HG02588 (cell line): ENCODE results near the gene OR52N4.
"Not testable (repeated sequence)": the region's sequence is repeated elsewhere in the genome, so short reads cannot be mapped to it uniquely, and the experiment has no call there.

Experiments
- ATAC-seq: cut with Tn5 transposase; IDR thresholded peaks from one replicate; pipeline ENCODE4 v1.9.1; 2021; ENCODE audit warnings: mild to moderate bottlenecking, moderate library complexity; ENCODE audit not compliant: unreplicated experiment

OR52N4 gene

GRCh38 chr11:5753943-5754342, at the start of gene OR52N4:
OR52N4 (plus strand) TSS chr11:5754243; CDS start chr11:5754741, 498 bp downstream.
- no peak for ATAC-seq

- ATAC-seq = no peak
Measured at GRCh38 chr11:5705688-5706087, 48.4 kb upstream of the OR52N4 start.

GRCh38 chr11:5712507-5712906, 41.5 kb upstream of the OR52N4 start:
- no peak for ATAC-seq

DNA sequence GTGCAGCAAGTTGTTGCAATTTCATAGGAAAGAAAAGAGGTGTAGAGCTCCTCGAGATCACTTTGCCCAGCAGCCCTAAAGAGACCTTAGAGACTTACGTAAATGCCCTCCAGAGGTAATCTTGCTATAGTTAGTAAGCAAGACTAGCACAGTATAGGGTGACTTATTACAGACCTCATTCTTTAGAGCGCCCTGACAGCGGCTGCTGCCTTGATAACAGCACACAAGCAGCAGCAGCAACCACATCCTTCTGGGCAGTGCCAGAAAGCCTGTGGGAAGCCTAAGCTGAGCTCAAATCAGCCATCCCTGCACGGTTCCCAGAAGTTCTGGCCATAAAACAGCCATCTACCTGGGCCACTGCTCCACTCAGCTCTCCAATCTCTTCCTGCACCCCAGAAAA, 40.3 kb upstream of the OR52N4 start:
- ATAC-seq = no peak

DNA sequence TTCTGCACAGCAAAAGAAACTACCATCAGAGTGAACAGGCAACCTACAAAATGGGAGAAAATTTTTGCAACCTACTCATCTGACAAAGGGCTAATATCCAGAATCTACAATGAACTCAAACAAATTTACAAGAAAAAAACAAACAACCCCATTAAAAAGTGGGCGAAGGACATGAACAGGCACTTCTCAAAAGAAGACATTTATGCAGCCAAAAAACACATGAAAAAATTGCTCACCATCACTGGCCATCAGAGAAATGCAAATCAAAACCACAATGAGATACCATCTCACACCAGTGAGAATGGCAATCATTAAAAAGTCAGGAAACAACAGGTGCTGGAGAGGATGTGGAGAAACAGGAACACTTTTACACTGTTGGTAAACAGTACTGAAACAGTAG, 37.5 kb upstream of the OR52N4 start:
- ATAC-seq = not testable (repeated sequence)

- no peak for ATAC-seq
Measured at GRCh38 chr11:5719703-5720495, 34.1 kb upstream of the OR52N4 start.

DNA sequence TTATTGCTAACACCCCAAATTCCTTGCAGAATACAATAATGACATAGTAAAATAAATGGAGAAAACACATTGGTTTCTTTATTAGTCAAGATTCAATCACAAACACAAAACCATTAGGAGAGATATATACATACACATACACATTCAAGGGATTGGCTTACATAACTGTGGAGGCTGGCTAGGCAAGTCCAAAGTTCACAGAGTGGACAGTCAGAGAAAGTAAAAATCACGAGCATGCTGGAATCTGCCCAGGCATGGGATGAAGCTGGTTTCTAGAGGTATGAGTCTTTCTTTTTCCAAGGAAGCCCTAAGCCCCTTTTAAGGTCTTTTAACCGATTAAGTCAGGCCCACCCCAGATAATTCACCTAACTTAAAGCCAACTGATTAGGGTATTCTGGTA, 31.4 kb upstream of the OR52N4 start:
- no peak for ATAC-seq

GRCh38 chr11:5726351-5726750, 27.7 kb upstream of the OR52N4 start:
- ATAC-seq = no peak

DNA sequence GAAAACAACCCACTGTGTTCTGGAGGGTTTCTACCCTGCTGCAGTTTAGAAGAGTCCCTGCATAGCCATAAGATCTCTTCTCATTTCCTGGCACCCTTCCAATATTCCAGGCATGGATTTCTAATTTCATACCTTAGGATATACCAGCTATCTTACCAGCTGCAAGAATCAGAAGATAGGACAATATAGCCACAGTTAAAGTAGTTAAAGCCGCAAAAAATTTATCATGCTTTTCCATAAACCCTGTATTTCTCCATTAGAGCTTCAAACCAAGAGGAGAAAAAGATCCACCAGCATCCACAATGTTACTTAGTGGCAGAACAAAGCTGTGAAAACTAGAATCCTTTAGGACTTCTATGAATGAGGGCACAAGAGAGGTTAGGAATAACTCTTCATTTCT, 26.4 kb upstream of the OR52N4 start:
- ATAC-seq = no peak

DNA sequence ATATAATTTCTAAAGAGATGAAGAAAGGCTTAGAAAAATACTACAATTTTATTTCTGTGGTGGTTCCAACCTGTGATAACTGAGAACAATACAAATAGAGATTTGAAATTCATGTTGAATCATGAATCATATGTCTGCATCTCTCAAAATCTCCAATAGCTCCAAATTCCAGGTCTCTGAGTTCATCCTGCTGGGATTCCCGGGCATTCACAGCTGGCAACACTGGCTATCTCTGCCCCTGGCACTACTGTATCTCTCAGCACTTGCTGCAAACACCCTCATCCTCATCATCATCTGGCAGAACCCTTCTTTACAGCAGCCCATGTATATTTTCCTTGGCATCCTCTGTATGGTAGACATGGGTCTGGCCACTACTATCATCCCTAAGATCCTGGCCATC, 17.6 kb upstream of the OR52N4 start, which contains the start of gene OR56B1:
OR56B1 (plus strand) TSS at position 53 of the 400 bp plus-strand sequence; CDS start at position 122, 69 bp downstream.
- ATAC-seq = no peak

GRCh38 chr11:5737091-5737490, 17.0 kb upstream of the OR52N4 start:
- no peak for ATAC-seq

DNA sequence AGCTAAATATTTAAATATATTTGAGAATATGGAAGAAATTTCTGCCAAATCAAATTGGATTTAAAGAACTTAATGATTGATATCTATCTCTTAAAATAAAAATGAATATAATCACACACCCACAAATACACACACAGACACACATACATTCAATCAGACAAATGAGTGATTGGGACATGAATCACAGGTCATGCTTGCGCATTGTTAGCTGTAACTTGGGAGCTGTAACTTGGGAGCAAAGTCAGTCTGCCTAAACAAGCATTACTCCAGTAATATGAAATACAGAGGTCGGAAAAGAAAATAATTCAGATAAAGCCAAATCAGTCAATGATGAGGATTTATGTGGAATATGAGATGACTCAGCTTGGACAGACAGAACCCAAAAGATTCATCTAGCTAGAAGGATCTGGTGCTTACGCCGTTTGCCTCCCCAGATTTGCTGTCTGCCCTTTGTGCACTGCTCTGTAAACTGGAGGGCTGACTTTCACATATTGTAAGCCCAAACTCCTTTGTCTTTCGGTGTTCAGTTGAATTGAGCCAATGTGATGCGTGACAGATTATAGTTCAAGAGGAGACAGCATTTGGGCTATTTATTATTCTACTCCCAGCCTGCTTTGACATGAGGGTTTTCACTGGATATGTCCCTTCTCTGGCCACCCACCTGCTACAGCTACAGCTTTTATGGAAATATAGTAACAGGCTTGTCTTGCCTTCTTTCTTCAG, 16.2 kb upstream of the OR52N4 start:
- ATAC-seq = no peak

- no peak for ATAC-seq
Measured at GRCh38 chr11:5738431-5738830, 15.6 kb upstream of the OR52N4 start.

GRCh38 chr11:5746614-5747013, 7.4 kb upstream of the OR52N4 start:
- ATAC-seq = no peak

DNA sequence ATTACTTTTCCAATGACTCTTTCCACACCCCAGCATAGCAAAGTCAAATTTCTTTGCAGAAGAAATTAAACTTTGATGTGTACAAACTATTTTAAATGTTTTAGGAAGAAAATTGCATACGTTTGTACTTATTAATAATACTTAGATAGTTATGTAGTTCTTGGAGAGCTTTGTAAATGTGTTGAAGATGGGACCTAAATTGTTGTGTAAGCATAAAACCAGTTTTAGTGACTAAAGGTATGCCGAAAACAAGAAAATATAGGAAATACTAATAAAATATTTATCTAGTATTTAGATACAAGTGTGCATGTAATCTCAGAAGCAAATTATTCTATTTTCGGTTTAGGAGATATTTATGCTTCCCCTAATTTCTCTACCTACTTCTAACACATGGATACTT, 4.2 kb upstream of the OR52N4 start:
- no peak for ATAC-seq

DNA sequence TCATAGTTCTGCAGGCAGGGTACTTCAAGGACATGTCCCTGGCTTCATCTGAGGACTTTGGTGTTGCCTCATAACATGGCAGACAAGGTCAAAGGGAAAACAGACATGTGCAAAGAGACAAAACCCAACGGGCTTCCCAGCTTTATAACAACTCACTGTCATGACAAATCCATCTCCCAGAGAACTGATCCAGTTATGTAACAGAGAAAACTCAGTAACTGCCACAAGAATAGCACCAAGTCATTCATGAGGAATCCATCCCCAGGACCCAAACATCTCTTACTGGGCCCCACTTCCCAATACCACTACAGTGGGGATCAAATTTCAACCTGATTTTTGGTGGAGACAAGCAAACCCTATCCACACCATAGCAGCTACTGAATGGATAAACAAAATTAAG, 13.0 kb downstream of the OR52N4 start:
- no peak for ATAC-seq

DNA sequence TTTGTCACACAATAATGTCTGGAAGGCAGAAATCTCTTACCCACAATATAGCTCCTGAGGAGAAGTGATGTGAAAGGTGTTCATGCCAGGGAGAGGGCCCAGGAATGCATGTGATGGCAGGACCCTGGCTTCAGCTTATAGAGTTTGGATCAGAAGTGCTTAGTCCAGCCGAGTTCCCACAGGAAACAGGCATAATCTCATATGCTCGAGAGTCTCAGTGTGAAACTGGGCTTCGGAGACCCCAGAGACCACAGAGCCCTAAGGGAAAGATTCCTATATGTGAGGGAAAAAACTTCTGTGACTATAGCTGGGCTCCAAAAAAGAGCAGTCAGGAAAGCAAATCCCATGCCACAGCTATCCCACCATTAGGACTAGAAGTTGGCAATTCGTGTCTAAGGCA, 29.2 kb downstream of the OR52N4 start, which contains the start of gene OR52N5:
OR52N5 (minus strand) TSS at position 101 of the 400 bp plus-strand sequence. CDS start 4,721 bp downstream, outside the sequence.
- no peak for ATAC-seq

- ATAC-seq = no peak
Measured at GRCh38 chr11:5791165-5791564, 37.1 kb downstream of the OR52N4 start, which contains the start of gene OR52N1. OR52N1 (minus strand) TSS chr11:5791265; CDS start chr11:5788816, 2,449 bp downstream.

DNA sequence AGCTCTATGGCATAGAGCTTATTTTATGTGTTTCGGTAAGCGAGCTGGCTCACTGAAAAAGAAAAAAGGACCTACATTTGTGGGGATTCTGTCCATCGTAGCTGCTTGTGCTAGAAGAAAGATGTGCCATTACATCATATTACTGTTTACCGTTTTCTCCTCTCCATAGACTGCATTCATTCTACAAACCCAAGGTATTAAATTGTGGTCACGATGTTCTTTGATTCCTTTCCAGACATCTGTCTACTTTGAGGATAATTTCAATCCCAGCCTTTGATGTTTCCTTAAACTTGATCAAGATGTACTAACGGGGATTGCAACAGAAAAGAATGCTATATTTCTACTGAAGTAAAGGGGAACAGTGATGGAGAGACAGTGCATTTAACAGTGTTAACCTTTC, 42.5 kb downstream of the OR52N4 start:
- ATAC-seq = no peak

GRCh38 chr11:5803982-5804381, 49.9 kb downstream of the OR52N4 start:
- no peak for ATAC-seq
